ENCODE measurements around the gene FCSK. TPM values are rescaled to one million over a fixed set of nuclear protein-coding genes. Genes with fewer than 3 reads are reported as not detected.

The FCSK gene
- total and polyA plus RNA-seq, 2 of the 8 experiments (the other 6 are each of a cell fraction or from before 2014, with no cell fraction given): 4.6 to 5.1 TPM

- TF ChIP-seq CTCF (IDR thresholded peaks at IDR 0.05; ENCODE audit: control extremely low read depth in 1 of 3, insufficient read depth in 1 of 3, low read depth in 1 of 3, low read length in 3 of 3) (peak in 2 of 3 experiments; percentile 9 to 15; a peak in 2 of 4 replicates), EZH2 (IDR thresholded peaks at IDR 0.05; ENCODE audit: low read depth, low read length, severe bottlenecking) (no peak), BACH1 (IDR thresholded peaks at IDR 0.05; ENCODE audit: low read length) (no peak), TAF7 (optimal IDR thresholded peaks at IDR 0.05; ENCODE audit: borderline replicate concordance, low read depth, low read length) (no peak), CHD1 (IDR thresholded peaks at IDR 0.05; ENCODE audit: low read depth, low read length) (no peak)
These were observed 19.3 kb downstream of the FCSK start (continued) for GRCh38 chr16:70473446-70474319.
